ENCODE measurements around the gene IFITM1.
"Not testable (repeated sequence)": the region's sequence is repeated elsewhere in the genome, so short reads cannot be mapped to it uniquely, and the experiment has no call there.

IFITM1 gene

GRCh38 chr11:328012-328411 is 14.2 kb downstream of the IFITM1 start:
- no peak overlapping the region for H3K4me3 ChIP-seq (ENCODE audit: low read length)
- DNase-seq (ENCODE audit: low read depth) = no peak
- TF ChIP-seq, protein P1, sequence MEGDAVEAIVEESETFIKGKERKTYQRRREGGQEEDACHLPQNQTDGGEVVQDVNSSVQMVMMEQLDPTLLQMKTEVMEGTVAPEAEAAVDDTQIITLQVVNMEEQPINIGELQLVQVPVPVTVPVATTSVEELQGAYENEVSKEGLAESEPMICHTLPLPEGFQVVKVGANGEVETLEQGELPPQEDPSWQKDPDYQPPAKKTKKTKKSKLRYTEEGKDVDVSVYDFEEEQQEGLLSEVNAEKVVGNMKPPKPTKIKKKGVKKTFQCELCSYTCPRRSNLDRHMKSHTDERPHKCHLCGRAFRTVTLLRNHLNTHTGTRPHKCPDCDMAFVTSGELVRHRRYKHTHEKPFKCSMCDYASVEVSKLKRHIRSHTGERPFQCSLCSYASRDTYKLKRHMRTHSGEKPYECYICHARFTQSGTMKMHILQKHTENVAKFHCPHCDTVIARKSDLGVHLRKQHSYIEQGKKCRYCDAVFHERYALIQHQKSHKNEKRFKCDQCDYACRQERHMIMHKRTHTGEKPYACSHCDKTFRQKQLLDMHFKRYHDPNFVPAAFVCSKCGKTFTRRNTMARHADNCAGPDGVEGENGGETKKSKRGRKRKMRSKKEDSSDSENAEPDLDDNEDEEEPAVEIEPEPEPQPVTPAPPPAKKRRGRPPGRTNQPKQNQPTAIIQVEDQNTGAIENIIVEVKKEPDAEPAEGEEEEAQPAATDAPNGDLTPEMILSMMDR (IDR thresholded peaks at IDR 0.05; ENCODE audit: insufficient read depth, low read depth, low read length, missing control alignments) = no peak

GRCh38 chr11:328516-329100 is 14.8 kb downstream of the IFITM1 start:
- not testable (repeated sequence) for DNase-seq (ENCODE audit: low read depth); H3K4me3 ChIP-seq (ENCODE audit: low read length)

GRCh38 chr11:329886-330253 is 16.0 kb downstream of the IFITM1 start:
- TF ChIP-seq, protein P1 (IDR thresholded peaks at IDR 0.05; ENCODE audit: insufficient read depth, low read depth, low read length, missing control alignments) = no peak
- H3K4me3 ChIP-seq (ENCODE audit: low read length) = no peak overlapping the region
- no peak for DNase-seq (ENCODE audit: low read depth)

GRCh38 chr11:330307-330693 is 16.5 kb downstream of the IFITM1 start:
- DNase-seq (ENCODE audit: low read depth) = no peak
- no peak overlapping the region for H3K4me3 ChIP-seq (ENCODE audit: low read length)
- TF ChIP-seq, protein P1 (IDR thresholded peaks at IDR 0.05; ENCODE audit: insufficient read depth, low read depth, low read length, missing control alignments) = no peak

- DNase-seq (ENCODE audit: low read depth) = no peak
- H3K4me3 ChIP-seq (ENCODE audit: low read length) = no peak overlapping the region
- TF ChIP-seq, protein P1 (IDR thresholded peaks at IDR 0.05; ENCODE audit: insufficient read depth, low read depth, low read length, missing control alignments) = no peak
These were observed 17.0 kb downstream of the IFITM1 start for GRCh38 chr11:330694-331357.

DNA sequence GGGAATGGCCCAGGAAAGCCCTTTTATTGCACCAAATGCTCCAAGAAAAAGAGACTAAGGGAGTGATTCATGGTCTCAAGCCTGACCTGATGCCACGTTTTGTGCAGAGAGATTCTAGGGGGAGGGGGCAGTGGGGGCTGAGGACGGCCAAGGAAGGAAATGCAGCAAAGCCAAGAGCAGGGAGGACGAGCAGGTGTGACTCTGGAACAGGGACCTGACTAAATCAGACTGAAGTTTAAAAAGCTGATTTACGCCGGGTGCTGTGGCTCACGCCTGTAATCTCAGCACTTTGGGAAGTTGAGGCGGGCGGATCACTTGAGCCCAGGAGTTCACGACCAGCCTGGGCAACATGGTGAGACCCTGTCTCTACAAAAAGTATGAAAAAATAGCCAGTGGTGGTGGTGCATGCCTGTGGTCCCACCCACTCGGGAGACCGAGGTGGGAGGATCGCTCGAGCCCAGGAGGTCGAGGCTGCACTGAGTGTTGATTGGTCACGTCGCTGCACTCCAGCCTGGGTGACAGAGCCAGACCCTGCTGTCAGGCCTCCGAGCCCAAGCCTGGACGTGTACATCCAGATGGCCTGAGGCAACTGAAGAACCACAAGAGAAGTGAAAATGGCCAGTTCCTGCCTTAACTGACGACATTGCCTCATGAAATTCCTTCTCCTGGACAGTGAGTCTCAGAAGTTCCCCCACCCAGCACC is 17.7 kb downstream of the IFITM1 start:
- TF ChIP-seq, protein P1 (IDR thresholded peaks at IDR 0.05; ENCODE audit: insufficient read depth, low read depth, low read length, missing control alignments) = no peak
- DNase-seq (ENCODE audit: low read depth) = no peak
- no peak overlapping the region for H3K4me3 ChIP-seq (ENCODE audit: low read length)

DNA sequence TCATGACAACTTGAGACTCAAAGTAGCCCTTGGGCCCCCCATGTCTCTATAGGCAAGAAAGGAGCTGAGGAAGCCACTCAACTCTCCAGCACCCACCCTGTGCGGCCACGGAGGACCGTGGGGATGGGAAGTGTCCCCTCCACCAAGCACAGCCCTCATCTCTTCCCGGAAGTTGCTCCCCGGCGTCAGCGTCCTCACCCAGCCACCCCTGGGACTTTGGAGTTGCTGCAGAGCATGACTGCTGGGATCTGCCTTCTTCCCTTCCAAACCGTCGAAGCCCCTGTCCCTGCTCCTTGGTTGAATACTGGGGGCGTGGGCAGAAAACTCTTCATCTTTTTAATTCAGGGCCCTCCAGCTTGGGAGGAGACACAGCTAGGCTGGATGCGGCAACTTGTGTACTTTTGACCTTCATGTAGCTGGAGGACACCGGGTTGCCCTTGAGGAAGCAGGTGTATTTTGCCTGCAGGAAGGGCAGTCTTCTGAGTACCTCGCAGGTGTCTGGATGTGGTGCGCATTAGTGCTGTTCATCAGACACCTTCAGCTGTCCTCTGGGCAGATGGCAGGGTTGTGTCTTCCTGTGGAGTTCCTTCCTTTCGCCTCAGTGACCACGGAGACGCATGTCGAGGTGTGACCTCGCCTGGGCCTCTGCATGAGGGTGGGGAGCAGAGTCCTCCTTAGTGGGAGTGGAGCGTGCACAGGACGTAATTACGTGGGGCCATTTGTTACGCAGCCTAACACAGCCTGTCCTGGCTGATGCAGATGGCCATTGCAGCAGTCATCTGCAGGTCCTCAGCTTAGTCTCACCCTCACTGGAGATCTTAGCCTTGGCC is 19.0 kb downstream of the IFITM1 start:
- H3K4me3 ChIP-seq (ENCODE audit: low read length) = no peak overlapping the region
- no peak for DNase-seq (ENCODE audit: low read depth)
- TF ChIP-seq, protein P1 (IDR thresholded peaks at IDR 0.05; ENCODE audit: insufficient read depth, low read depth, low read length, missing control alignments) = no peak

- H3K4me3 ChIP-seq (ENCODE audit: low read length); DNase-seq (ENCODE audit: low read depth): not testable (repeated sequence)
These were observed 19.9 kb downstream of the IFITM1 start for GRCh38 chr11:333616-334263.

All from epithelial cell of esophagus (primary cell).